VCaP (cell line): ENCODE data around the gene PGLYRP1.

Source experiments
- H3K27ac ChIP-seq: fragments of 450-650 bp; 2 replicates; pipeline ENCODE4 v1.5.1; 2017
- TF ChIP-seq, protein P1 (sequence below): fragments of 450-650 bp; conservative IDR thresholded peaks from 2 replicates; pipeline ENCODE4 v1.5.1; 2017; ENCODE audit warnings: mild to moderate bottlenecking, moderate library complexity

The PGLYRP1 gene

GRCh38 chr19:45973553-45974338 lies 49.1 kb downstream of the PGLYRP1 start, which contains the start of gene NOVA2:
TSS of gene NOVA2 (minus strand) at chr19:45973865. CDS start at chr19:45973351, 514 bp downstream.
- TF ChIP-seq, protein P1, sequence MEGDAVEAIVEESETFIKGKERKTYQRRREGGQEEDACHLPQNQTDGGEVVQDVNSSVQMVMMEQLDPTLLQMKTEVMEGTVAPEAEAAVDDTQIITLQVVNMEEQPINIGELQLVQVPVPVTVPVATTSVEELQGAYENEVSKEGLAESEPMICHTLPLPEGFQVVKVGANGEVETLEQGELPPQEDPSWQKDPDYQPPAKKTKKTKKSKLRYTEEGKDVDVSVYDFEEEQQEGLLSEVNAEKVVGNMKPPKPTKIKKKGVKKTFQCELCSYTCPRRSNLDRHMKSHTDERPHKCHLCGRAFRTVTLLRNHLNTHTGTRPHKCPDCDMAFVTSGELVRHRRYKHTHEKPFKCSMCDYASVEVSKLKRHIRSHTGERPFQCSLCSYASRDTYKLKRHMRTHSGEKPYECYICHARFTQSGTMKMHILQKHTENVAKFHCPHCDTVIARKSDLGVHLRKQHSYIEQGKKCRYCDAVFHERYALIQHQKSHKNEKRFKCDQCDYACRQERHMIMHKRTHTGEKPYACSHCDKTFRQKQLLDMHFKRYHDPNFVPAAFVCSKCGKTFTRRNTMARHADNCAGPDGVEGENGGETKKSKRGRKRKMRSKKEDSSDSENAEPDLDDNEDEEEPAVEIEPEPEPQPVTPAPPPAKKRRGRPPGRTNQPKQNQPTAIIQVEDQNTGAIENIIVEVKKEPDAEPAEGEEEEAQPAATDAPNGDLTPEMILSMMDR: no peak
- H3K27ac ChIP-seq: no peak within 1 kb of the TSS

DNA sequence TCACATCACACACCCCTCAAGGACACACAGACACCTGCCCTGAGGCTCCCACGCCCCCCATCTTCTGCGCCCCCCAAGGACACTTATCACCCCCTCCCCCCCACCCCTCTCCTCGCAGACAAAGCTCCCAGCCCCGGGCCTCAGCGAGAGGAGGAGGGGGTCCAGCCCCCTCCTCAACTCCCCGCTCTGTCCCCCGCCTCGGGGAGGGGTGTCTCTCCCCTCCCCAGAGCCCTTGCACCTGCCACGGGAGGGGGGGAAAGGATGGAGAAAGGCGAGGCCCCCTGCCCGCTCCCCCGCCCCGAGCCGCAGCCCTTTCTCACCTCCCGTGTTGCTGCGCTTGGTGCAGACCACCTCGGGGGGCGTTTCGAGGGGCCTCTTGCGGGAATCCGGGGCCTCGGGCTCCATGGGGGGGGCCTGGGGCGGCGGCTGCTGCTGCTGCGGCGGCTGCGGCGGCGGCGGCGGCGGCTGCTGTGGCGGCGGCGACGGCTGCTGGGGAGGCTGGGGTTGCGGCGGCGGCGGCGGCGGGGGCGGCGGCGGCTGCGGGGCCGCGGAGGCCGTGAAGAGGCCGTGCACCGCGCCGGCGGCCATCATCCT lies 49.8 kb downstream of the PGLYRP1 start:
- TF ChIP-seq, protein P1: no peak
- no peak overlapping the region for H3K27ac ChIP-seq

- H3K27ac ChIP-seq: no peak overlapping the region
- TF ChIP-seq, protein P1: no peak
These were observed 50.5 kb downstream of the PGLYRP1 start for GRCh38 chr19:45972081-45972946.

- H3K27ac ChIP-seq: no peak overlapping the region
- TF ChIP-seq, protein P1: no peak
These were observed 51.5 kb downstream of the PGLYRP1 start for GRCh38 chr19:45971260-45971902.

DNA sequence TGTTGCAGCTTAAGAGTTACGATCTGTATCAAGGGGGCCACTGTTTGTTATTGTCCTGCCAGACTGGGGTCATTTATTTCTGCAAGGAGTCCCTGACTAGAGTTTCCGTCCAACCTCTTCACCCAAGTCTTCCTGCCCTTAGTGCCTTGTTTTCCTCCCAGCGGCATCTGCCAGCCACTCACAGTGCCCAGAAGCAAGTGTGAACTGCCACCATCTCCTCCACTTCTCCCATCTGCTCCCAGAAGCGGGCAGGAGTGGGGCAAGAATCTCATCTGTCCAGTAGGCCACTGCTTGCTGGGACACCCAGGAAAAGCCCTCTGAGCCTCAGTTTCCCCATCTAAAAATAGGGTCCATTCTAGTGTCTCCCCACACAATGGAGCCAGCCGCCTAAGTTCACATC lies 53.2 kb downstream of the PGLYRP1 start:
- TF ChIP-seq, protein P1: no peak

More for the DNA sequence above, 53.2 kb downstream of the PGLYRP1 start:
- no peak overlapping the region for H3K27ac ChIP-seq
